WTC11 (cell line): ENCODE measurements around the gene GRAMD4. TPM values are rescaled to one million over a fixed set of nuclear protein-coding genes. Genes with fewer than 3 reads are reported as not detected.

Experiments used
- ATAC-seq: fragments of 200-7000 bp; cut with Tn5 transposase; 2 replicates; pipeline ENCODE4 v1.10.0; 2021; ENCODE audit warnings: mild to moderate bottlenecking, moderate library complexity
- CTCF ChIA-PET: fragments of 300-600 bp; sonication (Branson Sonifier 250); formaldehyde crosslinking; loops from one replicate; lab custom pipeline; 2021; ENCODE audit warnings: antibody characterized with exemption; lab: Charles Lee
- POLR2A ChIA-PET: fragments of 350-600 bp; sonication (Branson Sonifier 250); formaldehyde crosslinking; loops from one replicate; lab custom pipeline; 2021; ENCODE audit warnings: antibody characterized with exemption; lab: Charles Lee
- DNase-seq: peaks from one replicate; pipeline ENCODE4 v3.0.0; 2021; ENCODE audit warnings: low spot score
- H3K27ac Mint-ChIP-seq: 2 replicates; pipeline ENCODE4 v1.8.0; 2021; ENCODE audit warnings: mixed read lengths
- H3K27me3 Mint-ChIP-seq: 2 replicates; pipeline ENCODE4 v1.8.0; 2021; ENCODE audit warnings: low read depth, mild to moderate bottlenecking, moderate library complexity, mixed read lengths
- H3K36me3 Mint-ChIP-seq: 2 replicates; pipeline ENCODE4 v1.8.0; 2021; ENCODE audit warnings: mixed read lengths
- H3K4me1 Mint-ChIP-seq: 2 replicates; pipeline ENCODE4 v1.8.0; 2022; ENCODE audit warnings: mixed read lengths
- H3K4me3 Mint-ChIP-seq: 2 replicates; pipeline ENCODE4 v1.8.0; 2021; ENCODE audit warnings: mild to moderate bottlenecking, moderate library complexity, mixed read lengths
- H3K9me3 Mint-ChIP-seq: 2 replicates; pipeline ENCODE4 v1.8.0; 2021; ENCODE audit warnings: mixed read lengths
- ATF6 ChIP-seq: sonication (generic); formaldehyde crosslinking; IDR thresholded peaks from 2 replicates; pipeline ENCODE4 v1.8.1; 2023; ENCODE audit warnings: mild to moderate bottlenecking, missing genetic modification reagents
- EMX1 ChIP-seq: fragments of 250-450 bp; sonication (Bioruptor Pico); IDR thresholded peaks from 2 replicates; pipeline ENCODE4 v1.8.0; 2021; ENCODE audit warnings: mild to moderate bottlenecking
- ERG ChIP-seq: fragments of 250-450 bp; sonication (Bioruptor Pico); IDR thresholded peaks from 2 replicates; pipeline ENCODE4 v1.8.0; 2021; ENCODE audit warnings: mild to moderate bottlenecking
- IRF1 ChIP-seq: sonication (generic); formaldehyde crosslinking; IDR thresholded peaks from 2 replicates; pipeline ENCODE4 v1.8.0; 2023; ENCODE audit warnings: missing genetic modification reagents
- JAZF1 ChIP-seq: fragments of 250-450 bp; sonication (Bioruptor Pico); IDR thresholded peaks from 2 replicates; pipeline ENCODE4 v1.9.0; 2021; ENCODE audit warnings: moderate library complexity, mild to moderate bottlenecking, inconsistent platforms
- NFATC4 ChIP-seq: fragments of 250-450 bp; sonication (Bioruptor Pico); IDR thresholded peaks from 2 replicates; pipeline ENCODE4 v1.9.0; 2021; ENCODE audit warnings: mild to moderate bottlenecking
- NFE2L1 ChIP-seq: sonication (generic); formaldehyde crosslinking; IDR thresholded peaks from 2 replicates; pipeline ENCODE4 v1.8.1; 2023; ENCODE audit warnings: missing genetic modification reagents
- RELA ChIP-seq: sonication (generic); formaldehyde crosslinking; IDR thresholded peaks from 2 replicates; pipeline ENCODE4 v1.8.1; 2022; ENCODE audit warnings: missing genetic modification reagents, mild to moderate bottlenecking, borderline replicate concordance
- SMAD4 ChIP-seq: sonication (generic); formaldehyde crosslinking; IDR thresholded peaks from 2 replicates; pipeline ENCODE4 v1.8.0; 2022; ENCODE audit warnings: mild to moderate bottlenecking, missing genetic modification reagents
- SP1 ChIP-seq: sonication (generic); formaldehyde crosslinking; conservative IDR thresholded peaks from 2 replicates; pipeline ENCODE4 v1.8.1; 2022; ENCODE audit warnings: missing genetic modification reagents
- TCF7 ChIP-seq: sonication (generic); formaldehyde crosslinking; IDR thresholded peaks from 2 replicates; pipeline ENCODE4 v1.8.0; 2022; ENCODE audit warnings: mild to moderate bottlenecking, low read depth, missing genetic modification reagents, moderate library complexity
- USF2 ChIP-seq: sonication (generic); formaldehyde crosslinking; IDR thresholded peaks from 2 replicates; pipeline ENCODE4 v1.8.1; 2023; ENCODE audit warnings: mild to moderate bottlenecking, missing genetic modification reagents, moderate library complexity
- ZNF416 ChIP-seq: fragments of 250-450 bp; sonication (Bioruptor Pico); IDR thresholded peaks from 2 replicates; pipeline ENCODE4 v1.9.0; 2021; ENCODE audit warnings: mild to moderate bottlenecking, inconsistent platforms
- ZNF671 ChIP-seq: fragments of 250-450 bp; sonication (Bioruptor Pico); IDR thresholded peaks from 2 replicates; pipeline ENCODE4 v1.8.0; 2021; ENCODE audit warnings: mild to moderate bottlenecking
- total RNA-seq: library from RNA; stranded (reverse); gene quantifications from 3 replicates; pipeline ENCODE4 v1.2.3, GENCODE V29; 2021
- TF ChIP-seq, protein P1 (sequence below): sonication (generic); formaldehyde crosslinking; IDR thresholded peaks from 2 replicates; pipeline ENCODE4 v1.8.0; 2022; ENCODE audit warnings: missing genetic modification reagents
- TF ChIP-seq, protein P2 (sequence below): sonication (generic); formaldehyde crosslinking; IDR thresholded peaks from 2 replicates; pipeline ENCODE4 v1.8.1; 2023; ENCODE audit warnings: mild to moderate bottlenecking, missing genetic modification reagents

Gene GRAMD4
- total RNA-seq, 1 experiment from 2014 or later, result 41.0 TPM

GRCh38 chr22:46612904-46613605 is 7.1 kb upstream of the GRAMD4 start:
- Mint-ChIP-seq H3K4me3 (no peak overlapping the region), H3K27me3 (no peaks in the 10 kb centered on the region), H3K4me1 (peaks cover 14% of the 10 kb centered on the region), H3K9me3 (no peaks in the 10 kb centered on the region), H3K36me3 (no peaks in the 10 kb centered on the region), H3K27ac (peak overlapping the region; percentile 84)
- ATAC-seq (peak; percentile 16; the same call in 1 of the 2 replicates), DNase-seq (no peak)
- TF ChIP-seq SMAD4 (CRISPR knock-in tag) (no peak), JAZF1 (no peak), ZNF671 (CRISPR knock-in tag) (no peak), RELA (CRISPR knock-in tag) (no peak), ZNF416 (CRISPR knock-in tag) (no peak), IRF1 (no peak), USF2 (CRISPR knock-in tag) (no peak), TCF7 (CRISPR knock-in tag) (no peak), NFATC4 (no peak)
- TF ChIP-seq, protein P1, sequence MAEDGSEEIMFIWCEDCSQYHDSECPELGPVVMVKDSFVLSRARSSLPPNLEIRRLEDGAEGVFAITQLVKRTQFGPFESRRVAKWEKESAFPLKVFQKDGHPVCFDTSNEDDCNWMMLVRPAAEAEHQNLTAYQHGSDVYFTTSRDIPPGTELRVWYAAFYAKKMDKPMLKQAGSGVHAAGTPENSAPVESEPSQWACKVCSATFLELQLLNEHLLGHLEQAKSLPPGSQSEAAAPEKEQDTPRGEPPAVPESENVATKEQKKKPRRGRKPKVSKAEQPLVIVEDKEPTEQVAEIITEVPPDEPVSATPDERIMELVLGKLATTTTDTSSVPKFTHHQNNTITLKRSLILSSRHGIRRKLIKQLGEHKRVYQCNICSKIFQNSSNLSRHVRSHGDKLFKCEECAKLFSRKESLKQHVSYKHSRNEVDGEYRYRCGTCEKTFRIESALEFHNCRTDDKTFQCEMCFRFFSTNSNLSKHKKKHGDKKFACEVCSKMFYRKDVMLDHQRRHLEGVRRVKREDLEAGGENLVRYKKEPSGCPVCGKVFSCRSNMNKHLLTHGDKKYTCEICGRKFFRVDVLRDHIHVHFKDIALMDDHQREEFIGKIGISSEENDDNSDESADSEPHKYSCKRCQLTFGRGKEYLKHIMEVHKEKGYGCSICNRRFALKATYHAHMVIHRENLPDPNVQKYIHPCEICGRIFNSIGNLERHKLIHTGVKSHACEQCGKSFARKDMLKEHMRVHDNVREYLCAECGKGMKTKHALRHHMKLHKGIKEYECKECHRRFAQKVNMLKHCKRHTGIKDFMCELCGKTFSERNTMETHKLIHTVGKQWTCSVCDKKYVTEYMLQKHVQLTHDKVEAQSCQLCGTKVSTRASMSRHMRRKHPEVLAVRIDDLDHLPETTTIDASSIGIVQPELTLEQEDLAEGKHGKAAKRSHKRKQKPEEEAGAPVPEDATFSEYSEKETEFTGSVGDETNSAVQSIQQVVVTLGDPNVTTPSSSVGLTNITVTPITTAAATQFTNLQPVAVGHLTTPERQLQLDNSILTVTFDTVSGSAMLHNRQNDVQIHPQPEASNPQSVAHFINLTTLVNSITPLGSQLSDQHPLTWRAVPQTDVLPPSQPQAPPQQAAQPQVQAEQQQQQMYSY (CRISPR knock-in tag), result no peak
- TF ChIP-seq, protein P2, sequence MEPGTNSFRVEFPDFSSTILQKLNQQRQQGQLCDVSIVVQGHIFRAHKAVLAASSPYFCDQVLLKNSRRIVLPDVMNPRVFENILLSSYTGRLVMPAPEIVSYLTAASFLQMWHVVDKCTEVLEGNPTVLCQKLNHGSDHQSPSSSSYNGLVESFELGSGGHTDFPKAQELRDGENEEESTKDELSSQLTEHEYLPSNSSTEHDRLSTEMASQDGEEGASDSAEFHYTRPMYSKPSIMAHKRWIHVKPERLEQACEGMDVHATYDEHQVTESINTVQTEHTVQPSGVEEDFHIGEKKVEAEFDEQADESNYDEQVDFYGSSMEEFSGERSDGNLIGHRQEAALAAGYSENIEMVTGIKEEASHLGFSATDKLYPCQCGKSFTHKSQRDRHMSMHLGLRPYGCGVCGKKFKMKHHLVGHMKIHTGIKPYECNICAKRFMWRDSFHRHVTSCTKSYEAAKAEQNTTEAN (CRISPR knock-in tag), result no peak
- ChIA-PET CTCF (interaction anchor here (0.6 to 2.2 kb wide), 4 partner anchors 10 to 245 kb away, joined by 3 to 7 read pairs (median 5); no protein-coding TSS in a partner anchor), POLR2A (interaction anchor here (0.6 kb wide), 1 partner anchor 50 kb away, joined by 3 read pairs; no protein-coding TSS in a partner anchor)

DNA sequence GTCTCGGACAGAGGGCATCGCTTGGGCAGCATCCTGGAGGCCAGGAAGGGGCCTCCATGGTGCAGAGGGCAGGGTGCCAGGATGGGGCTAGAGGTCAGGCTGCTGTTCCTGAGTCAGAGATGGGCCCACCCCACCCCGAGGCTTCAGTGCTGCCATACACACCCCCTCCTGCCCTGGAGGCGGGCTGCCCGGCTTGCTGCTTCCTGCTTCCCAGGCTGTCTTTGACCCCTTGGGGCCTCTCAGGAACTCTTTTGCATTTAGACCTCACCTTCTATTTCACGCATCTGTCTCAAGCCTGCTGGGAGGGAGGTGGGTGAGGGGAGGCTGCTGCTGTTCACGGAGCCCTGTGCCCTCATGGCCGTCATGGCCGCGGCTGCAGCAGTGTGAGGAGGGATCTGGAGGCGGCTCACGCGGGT is 6.6 kb upstream of the GRAMD4 start:
- DNase-seq (no peak), ATAC-seq (peak; percentile 50)
- CTCF ChIA-PET, result interaction anchor here (1.5 to 2.2 kb wide), 3 partner anchors 10 to 246 kb away, joined by 5 to 7 read pairs (median 5); no protein-coding TSS in a partner anchor
- H3K27ac Mint-ChIP-seq, result peak overlapping the region; percentile 44; the same call in 1 of the 2 replicates
- no peaks in the 10 kb centered on the region for H3K27me3 Mint-ChIP-seq
- no peaks in the 10 kb centered on the region for H3K36me3 Mint-ChIP-seq
- POLR2A ChIA-PET, result no interaction called here
- H3K4me3 Mint-ChIP-seq, result no peak overlapping the region
- TF ChIP-seq SP1 (CRISPR knock-in tag) (no peak), NFE2L1 (CRISPR knock-in tag) (no peak), EMX1 (CRISPR knock-in tag) (no peak), ERG (CRISPR knock-in tag) (no peak), ZNF416 (CRISPR knock-in tag) (no peak), ATF6 (CRISPR knock-in tag) (no peak)
- TF ChIP-seq, protein P1 (CRISPR knock-in tag), result no peak
- H3K9me3 Mint-ChIP-seq, result no peaks in the 10 kb centered on the region
- H3K4me1 Mint-ChIP-seq, result peaks cover 14% of the 10 kb centered on the region
